ENCODE data around the gene STXBP1. TPM values are rescaled to one million over a fixed set of nuclear protein-coding genes. Genes with fewer than 3 reads are reported as not detected.

Gene STXBP1
- 44.5 and 48.9 TPM in 2 replicates for total RNA-seq

DNA sequence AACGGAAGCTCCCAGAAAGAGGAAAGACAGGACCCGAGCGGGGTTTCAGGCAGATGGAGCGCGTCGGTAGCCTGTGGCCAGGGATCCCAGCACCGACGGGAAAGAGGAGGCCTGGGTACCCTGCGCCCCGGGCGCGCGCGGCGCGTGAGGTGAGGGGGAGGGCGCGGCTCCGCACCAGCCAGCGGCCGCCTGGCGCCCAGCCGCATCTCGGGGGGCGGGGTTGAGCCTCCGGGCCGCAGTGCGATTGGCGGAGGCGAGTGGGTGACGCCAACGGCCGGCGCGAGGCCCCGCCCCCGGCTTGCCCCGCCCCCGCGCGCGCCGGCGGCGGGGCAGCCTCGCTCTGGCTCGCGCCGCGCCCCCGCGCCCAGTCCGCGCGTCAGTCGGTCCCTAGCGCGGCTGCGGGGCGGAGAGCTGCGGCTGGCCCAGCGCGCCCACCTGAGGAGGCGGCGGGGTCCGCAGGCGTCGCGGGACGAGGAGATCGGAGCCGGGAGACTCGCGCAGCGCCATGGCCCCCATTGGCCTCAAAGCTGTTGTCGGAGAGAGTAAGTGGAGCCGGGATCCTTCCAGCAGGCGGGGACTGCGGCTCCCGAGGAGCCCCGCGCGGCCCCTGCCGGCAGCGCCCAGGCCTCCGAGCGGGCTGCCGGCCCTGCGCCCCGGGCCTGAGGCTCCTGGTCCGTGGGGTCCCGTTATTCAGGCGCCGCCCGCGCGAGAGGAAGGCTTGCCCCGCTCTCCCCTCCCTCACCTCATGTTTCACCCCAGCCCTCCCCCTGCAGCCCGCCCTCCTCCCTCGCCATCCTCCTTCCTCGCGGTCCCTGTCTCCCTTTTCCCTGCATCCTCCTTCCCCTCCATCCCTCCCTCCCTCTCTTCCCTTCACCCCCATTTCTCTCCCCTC, at the start of gene STXBP1:
Gene STXBP1 (plus strand): TSS at position 379 of the 892 bp plus-strand sequence. CDS start 127 bp downstream, at position 506.
- H3K4me1 Mint-ChIP-seq (ENCODE audit: low read depth), result peaks cover 27% of the 10 kb centered on the region
- intact Hi-C loops (cut with micrococcal nuclease), result loop anchor here (2.0 to 10.0 kb wide), 3 partner anchors 105 to 303 kb away; partner anchors contain the start of genes PTRH1, ST6GALNAC4, TOR2A and TTC16
- H3K27ac Mint-ChIP-seq, result peak within 1 kb of the TSS; percentile 84
- H3K4me3 Mint-ChIP-seq (ENCODE audit: low read depth), result peak within 1 kb of the TSS; percentile 93
- no peaks in the 10 kb centered on the region for H3K9me3 Mint-ChIP-seq
- DNase-seq (ENCODE audit: low spot score), result peak; percentile 87
- no peaks in the 10 kb centered on the region for H3K36me3 Mint-ChIP-seq (ENCODE audit: low read depth)
- peaks cover 35% of the 10 kb centered on the region for H3K27me3 Mint-ChIP-seq (ENCODE audit: low read depth)

DNA sequence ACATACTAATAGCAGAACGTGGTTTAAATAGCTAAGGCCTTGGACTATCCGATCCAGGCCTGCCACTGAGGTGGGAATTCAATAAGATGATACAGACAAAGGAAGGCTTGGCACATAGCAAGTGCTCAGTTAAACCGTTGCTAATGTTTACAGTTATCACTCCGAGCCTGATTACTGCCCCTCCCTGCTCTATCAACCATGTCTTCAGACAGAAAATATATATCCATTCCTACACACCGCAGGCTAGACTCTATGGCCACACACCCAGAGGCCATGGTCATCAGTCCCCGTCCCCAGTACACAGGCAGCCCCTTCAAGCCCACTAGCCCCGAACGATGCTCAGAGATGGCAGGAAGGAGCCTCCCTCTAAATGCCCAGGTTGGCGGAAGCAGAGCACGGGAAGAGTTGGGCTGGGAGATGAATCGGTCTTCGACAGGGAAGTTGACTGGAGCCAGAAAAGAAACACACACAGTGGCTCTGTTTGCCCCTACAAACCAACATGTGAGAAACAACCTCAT, 49.7 kb upstream of the STXBP1 start:
- H3K4me3 Mint-ChIP-seq (ENCODE audit: low read depth), result no peak overlapping the region

DNA sequence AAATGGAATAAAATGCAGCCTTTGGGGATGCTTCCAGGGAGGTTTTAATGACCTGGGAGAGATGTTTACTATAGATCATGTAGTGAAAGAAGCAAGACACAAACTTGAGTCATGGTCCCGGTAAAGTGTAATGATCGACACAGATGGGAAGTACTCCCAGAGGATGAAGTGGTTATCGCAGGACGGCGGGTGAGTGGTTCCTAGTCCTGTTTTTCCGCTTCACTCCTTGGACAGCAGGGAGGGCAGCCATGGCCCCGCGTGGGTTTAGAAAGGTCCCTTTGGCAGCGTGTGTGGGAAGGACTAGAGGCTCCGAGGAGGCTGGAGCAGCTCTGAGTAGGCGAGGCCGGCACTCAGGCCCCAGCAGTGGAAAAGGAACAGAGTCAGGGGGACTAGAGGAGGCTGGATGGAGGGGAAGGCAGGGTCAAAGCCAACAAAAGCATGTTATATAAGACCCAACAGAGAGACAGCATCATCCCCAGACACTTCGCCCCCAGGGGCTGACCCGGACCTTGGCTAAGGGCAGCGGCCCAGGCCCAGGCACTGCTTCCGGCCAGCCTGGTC, 49.2 kb upstream of the STXBP1 start:
- intact Hi-C loops (cut with micrococcal nuclease), result no loop called here
- Mint-ChIP-seq H3K36me3 (ENCODE audit: low read depth) (no peaks in the 10 kb centered on the region), H3K9me3 (no peaks in the 10 kb centered on the region), H3K27me3 (ENCODE audit: low read depth) (no peaks in the 10 kb centered on the region), H3K27ac (no peak overlapping the region), H3K4me3 (ENCODE audit: low read depth) (no peak overlapping the region), H3K4me1 (ENCODE audit: low read depth) (peaks cover 30% of the 10 kb centered on the region)
- no peak for DNase-seq (ENCODE audit: low spot score)

More for the DNA sequence above, 49.7 kb upstream of the STXBP1 start:
- Mint-ChIP-seq H3K9me3 (no peaks in the 10 kb centered on the region), H3K27me3 (ENCODE audit: low read depth) (no peaks in the 10 kb centered on the region), H3K36me3 (ENCODE audit: low read depth) (no peaks in the 10 kb centered on the region), H3K4me1 (ENCODE audit: low read depth) (peaks cover 27% of the 10 kb centered on the region), H3K27ac (no peak overlapping the region)
- DNase-seq (ENCODE audit: low spot score), result no peak
- intact Hi-C loops (cut with micrococcal nuclease), result no loop called here

DNA sequence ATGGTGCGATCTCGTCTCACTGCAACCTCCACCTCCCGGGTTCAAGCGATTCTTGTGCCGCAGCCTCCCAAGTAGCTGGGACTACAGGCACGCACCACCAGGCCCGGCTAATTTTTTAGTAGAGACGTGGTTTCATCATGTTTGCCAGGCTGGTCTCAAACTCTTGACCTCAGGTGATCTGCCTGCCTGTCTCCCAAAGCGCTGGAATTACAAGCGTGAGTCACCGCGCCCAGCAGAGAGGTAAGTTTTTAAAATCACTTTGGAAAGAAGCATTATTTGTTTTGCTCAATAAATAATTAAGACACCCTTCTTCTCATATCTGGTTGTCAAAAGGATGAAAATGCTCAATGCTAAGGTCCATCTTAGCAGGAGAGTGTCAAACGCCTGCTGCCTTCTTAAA, 48.5 kb upstream of the STXBP1 start:
- DNase-seq (ENCODE audit: low spot score), result no peak
- H3K27me3 Mint-ChIP-seq (ENCODE audit: low read depth), result no peaks in the 10 kb centered on the region
- no peak overlapping the region for H3K27ac Mint-ChIP-seq

DNA sequence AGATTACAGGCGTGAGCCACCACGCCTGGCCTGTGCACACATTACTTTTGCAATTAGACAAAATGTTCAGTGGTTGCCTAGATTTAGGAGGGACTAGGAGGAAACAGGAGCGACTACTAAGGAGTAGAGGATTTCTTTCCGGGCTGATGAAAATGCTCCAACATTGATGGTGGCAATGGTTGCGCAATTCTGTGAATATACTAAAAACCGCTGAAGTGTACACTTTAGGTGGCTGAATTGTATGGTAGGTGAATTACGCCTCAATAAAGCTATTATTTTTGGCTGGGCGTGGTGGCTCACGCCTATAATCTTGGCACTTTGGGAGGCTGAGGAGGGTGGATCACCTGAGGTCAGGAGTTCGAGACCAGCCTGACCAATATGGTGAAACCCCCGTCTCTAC, 46.8 kb upstream of the STXBP1 start:
- H3K4me3 Mint-ChIP-seq (ENCODE audit: low read depth), result no peak overlapping the region
- intact Hi-C loops (cut with micrococcal nuclease), result no loop called here
- H3K27me3 Mint-ChIP-seq (ENCODE audit: low read depth), result no peaks in the 10 kb centered on the region
- H3K27ac Mint-ChIP-seq, result no peak overlapping the region
- no peak for DNase-seq (ENCODE audit: low spot score)
- no peaks in the 10 kb centered on the region for H3K36me3 Mint-ChIP-seq (ENCODE audit: low read depth)
- peaks cover 30% of the 10 kb centered on the region for H3K4me1 Mint-ChIP-seq (ENCODE audit: low read depth)
- H3K9me3 Mint-ChIP-seq, result no peaks in the 10 kb centered on the region

More for the DNA sequence above, 48.5 kb upstream of the STXBP1 start:
- H3K9me3 Mint-ChIP-seq, result no peaks in the 10 kb centered on the region
- H3K36me3 Mint-ChIP-seq (ENCODE audit: low read depth), result no peaks in the 10 kb centered on the region
- intact Hi-C loops (cut with micrococcal nuclease), result no loop called here
- no peak overlapping the region for H3K4me3 Mint-ChIP-seq (ENCODE audit: low read depth)
- H3K4me1 Mint-ChIP-seq (ENCODE audit: low read depth), result peaks cover 29% of the 10 kb centered on the region

DNA sequence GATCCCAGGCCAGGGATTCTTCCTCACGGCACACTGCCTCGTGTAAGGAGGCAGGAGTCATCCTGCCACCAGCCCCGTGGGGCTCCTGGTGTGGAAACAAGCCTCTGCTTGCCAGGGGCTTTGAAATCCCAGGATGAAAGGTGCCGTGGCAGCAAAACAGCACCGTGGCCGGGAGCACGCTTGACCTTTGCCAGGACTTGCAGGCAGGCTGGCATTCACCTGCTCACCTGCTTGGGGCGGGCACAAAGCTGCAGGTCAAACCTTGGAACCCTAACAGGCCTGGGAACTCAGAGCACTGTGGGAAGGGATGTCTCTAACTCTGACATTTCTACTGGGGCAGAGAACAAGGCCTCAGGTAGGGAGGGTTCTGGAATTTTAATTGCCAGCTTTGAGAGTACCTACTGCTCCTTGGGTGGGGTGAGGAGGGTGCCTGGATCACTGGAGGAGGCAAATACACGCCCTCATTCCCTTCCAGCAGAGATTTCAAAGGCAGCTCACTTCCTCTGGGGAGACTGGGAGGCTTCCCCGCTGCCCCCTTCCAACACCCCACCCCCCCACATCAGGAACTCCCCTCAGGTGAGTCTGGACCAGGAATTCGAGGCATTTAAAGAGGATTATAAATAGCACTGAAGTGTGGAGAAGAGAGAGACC, 45.6 kb upstream of the STXBP1 start:
- no peaks in the 10 kb centered on the region for H3K9me3 Mint-ChIP-seq
- no peaks in the 10 kb centered on the region for H3K27me3 Mint-ChIP-seq (ENCODE audit: low read depth)
- no peak for DNase-seq (ENCODE audit: low spot score)
- no peak overlapping the region for H3K27ac Mint-ChIP-seq
- peak overlapping the region; percentile 17 for H3K4me3 Mint-ChIP-seq (ENCODE audit: low read depth)
- H3K4me1 Mint-ChIP-seq (ENCODE audit: low read depth), result peaks cover 30% of the 10 kb centered on the region
- H3K36me3 Mint-ChIP-seq (ENCODE audit: low read depth), result no peaks in the 10 kb centered on the region
- intact Hi-C loops (cut with micrococcal nuclease), result no loop called here

DNA sequence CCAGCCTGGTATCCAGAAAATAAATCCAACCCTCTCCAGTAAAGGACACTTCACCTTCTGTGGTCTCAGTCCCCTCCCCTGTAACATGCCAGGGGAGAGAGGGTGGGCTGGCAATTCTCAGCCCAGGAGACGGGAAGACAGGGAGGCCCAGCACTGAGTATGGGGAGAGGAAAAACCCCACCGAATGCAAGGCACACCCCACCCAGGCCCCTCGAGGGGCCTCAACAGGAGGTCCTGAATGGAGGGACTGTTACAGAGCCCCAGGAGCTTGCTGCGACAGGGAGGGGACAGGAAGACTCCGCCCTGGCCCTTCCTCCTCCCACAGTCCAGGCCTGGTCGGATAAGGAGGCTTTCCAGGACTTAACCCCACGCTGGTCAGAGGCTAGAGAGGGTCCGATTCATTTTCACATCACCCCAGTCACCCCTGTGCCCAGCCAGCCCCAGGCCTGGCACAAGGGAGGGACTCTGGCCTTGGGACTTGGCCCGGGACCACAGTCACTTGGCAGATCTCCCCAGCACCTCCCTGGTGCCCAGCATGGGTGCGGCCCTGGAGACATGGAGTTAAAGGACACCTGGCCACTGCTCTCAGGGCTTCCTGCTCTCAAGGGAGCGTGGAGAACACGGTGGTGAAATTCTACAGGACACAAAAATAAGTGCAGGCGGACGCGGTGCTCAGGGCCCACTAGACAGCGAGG, 44.9 kb upstream of the STXBP1 start:
- H3K4me1 Mint-ChIP-seq (ENCODE audit: low read depth), result peaks cover 25% of the 10 kb centered on the region
- intact Hi-C loops (cut with micrococcal nuclease), result no loop called here
- no peak overlapping the region for H3K27ac Mint-ChIP-seq
- no peaks in the 10 kb centered on the region for H3K36me3 Mint-ChIP-seq (ENCODE audit: low read depth)
- H3K4me3 Mint-ChIP-seq (ENCODE audit: low read depth), result peak overlapping the region; percentile 78
- no peak for DNase-seq (ENCODE audit: low spot score)
- H3K27me3 Mint-ChIP-seq (ENCODE audit: low read depth), result no peaks in the 10 kb centered on the region
- H3K9me3 Mint-ChIP-seq, result no peaks in the 10 kb centered on the region

DNA sequence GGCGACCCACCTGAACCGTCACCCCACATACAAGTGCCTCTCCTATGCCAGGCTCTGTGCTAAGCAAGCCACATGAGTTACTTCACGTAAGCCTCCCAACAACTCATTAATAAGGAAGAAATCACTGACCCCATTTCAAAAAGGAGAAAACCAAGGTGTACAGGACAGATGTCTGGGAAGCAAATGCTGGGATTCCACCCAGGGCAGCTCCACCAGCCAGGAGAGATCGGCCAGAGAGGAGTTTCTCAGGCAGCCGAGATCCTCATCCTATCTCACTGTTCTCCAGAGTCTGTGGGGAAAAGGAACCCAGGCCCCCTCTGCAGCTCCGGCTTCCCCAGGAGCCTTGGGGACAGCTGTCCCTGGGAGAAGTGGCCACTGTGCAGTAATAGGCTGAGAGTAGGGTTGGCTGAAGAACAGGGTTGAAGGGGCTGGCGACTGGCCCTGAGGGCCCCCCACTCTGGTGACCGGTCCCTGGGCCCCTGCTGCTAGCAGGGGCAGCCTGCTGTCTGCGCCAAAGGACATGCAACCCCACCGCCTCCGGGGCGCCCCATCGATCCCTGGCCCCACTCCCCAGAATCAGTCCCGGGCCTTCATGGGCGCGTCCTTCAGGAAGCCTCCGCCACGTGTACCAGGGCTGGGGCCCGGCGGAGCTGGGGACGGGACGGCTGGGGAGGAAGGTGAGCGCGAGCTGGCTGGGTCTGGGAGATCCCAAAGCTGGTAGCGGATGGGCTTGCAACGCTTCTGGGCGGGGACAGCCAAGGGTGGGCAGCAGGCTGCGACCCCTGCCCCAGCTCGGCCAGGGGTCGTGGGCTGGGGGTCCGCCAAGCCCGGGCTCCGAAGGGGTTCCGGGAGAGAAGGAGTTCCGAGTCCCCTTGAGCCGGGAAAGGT, 44.1 kb upstream of the STXBP1 start:
- Mint-ChIP-seq H3K36me3 (ENCODE audit: low read depth) (no peaks in the 10 kb centered on the region), H3K27me3 (ENCODE audit: low read depth) (no peaks in the 10 kb centered on the region), H3K4me1 (ENCODE audit: low read depth) (peaks cover 28% of the 10 kb centered on the region), H3K9me3 (no peaks in the 10 kb centered on the region), H3K27ac (no peak overlapping the region), H3K4me3 (ENCODE audit: low read depth) (peak overlapping the region; percentile 78)
- no peak for DNase-seq (ENCODE audit: low spot score)
- intact Hi-C loops (cut with micrococcal nuclease), result loop anchor here (2.0 kb wide), 1 partner anchor 203 kb away; no protein-coding TSS in a partner anchor

DNA sequence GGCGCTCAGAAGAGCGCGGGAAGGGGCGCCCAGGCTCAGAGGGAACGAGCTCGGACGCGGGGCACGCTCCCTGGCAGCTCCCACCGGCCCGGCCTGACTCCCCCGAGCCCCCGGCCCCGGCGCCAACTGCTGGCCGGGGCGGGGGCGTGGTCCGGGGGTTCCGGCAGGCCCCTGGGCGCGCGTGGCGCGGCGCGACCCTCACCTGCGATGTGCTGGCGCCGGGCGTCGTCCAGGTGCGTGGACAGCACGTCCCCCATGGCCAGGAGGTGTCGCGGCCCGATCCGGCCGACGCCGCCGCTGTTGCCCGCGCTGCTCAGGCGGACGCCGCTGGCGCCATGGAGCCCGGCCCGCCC, 43.5 kb upstream of the STXBP1 start:
- Mint-ChIP-seq H3K9me3 (no peaks in the 10 kb centered on the region), H3K4me3 (ENCODE audit: low read depth) (no peak overlapping the region), H3K4me1 (ENCODE audit: low read depth) (peaks cover 34% of the 10 kb centered on the region)

DNA sequence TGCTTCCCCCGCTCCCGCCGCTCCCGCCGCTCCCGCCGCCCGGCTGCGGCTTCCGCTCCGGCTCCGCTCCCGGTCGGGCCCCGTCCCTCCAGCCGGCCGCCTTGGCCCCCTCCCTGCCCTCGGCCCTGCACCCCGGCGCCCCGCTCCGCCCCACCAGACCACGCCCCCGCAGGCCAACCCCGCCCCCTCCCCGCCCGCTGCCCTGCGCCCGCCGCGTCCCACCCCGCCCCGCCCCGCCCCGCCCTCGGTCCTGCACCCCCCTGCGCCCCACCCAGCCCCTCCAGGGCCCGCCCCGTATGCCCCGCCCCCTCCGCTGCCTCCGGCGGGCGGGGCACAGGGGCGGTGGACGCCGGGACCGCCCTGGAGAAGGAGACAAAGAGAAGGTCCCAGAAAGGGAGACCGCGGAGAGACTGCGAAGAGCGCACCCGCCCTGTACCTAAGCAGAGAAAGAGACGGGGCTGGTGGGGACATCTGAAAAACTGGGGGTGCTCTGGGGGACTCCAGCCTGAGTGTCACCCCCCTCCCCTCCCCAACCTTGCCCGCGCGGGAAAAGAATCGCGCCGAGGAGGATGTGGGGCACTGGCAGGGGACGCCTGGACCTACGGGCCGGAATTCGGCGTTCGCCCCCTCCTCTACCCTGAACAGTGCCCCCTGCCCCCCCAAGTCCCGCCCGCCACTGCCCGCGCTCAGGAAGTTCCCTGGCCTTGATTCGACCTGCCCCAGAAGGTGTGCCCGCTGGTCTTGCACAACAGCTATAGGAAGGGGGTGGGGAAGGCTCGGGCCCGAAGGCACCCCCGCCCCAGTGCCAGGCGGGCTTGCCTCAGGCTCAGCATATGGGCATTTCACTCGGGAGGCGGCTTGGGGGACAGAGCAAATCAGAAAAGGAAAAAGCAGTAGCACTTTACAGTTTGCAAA, 42.8 kb upstream of the STXBP1 start:
- no peaks in the 10 kb centered on the region for H3K27me3 Mint-ChIP-seq (ENCODE audit: low read depth)
- H3K36me3 Mint-ChIP-seq (ENCODE audit: low read depth), result no peaks in the 10 kb centered on the region
- H3K4me3 Mint-ChIP-seq (ENCODE audit: low read depth), result peak overlapping the region; percentile 79
- no peaks in the 10 kb centered on the region for H3K9me3 Mint-ChIP-seq
- peak; percentile 76 for DNase-seq (ENCODE audit: low spot score)
- intact Hi-C loops (cut with micrococcal nuclease), result loop anchor here (1.0 to 2.0 kb wide), 2 partner anchors 39 to 202 kb away; no protein-coding TSS in a partner anchor
- peaks cover 39% of the 10 kb centered on the region for H3K4me1 Mint-ChIP-seq (ENCODE audit: low read depth)
- H3K27ac Mint-ChIP-seq, result peak overlapping the region; percentile 84

More for the DNA sequence above, 43.5 kb upstream of the STXBP1 start:
- intact Hi-C loops (cut with micrococcal nuclease), result loop anchor here (2.0 kb wide), 1 partner anchor 202 kb away; no protein-coding TSS in a partner anchor
- no peaks in the 10 kb centered on the region for H3K27me3 Mint-ChIP-seq (ENCODE audit: low read depth)
- DNase-seq (ENCODE audit: low spot score), result no peak
- no peaks in the 10 kb centered on the region for H3K36me3 Mint-ChIP-seq (ENCODE audit: low read depth)
- no peak overlapping the region for H3K27ac Mint-ChIP-seq
